HUES48 (cell line): ENCODE data around the gene FGFR1OP2.

ENCODE experiments used
- H3K27ac ChIP-seq: one replicate; pipeline ENCODE4 v1.7.0; 2013; ENCODE audit warnings: low read depth, low read length, inconsistent platforms
- H3K27me3 ChIP-seq: 2 replicates; pipeline ENCODE4 v1.6.1; 2013; ENCODE audit warnings: mild to moderate bottlenecking, low read length; ENCODE audit not compliant: control insufficient read depth, insufficient read depth
- H3K36me3 ChIP-seq: 2 replicates; pipeline ENCODE4 v1.6.1; 2013; ENCODE audit warnings: low read length; ENCODE audit not compliant: control insufficient read depth, insufficient read depth
- H3K4me1 ChIP-seq: 2 replicates; pipeline ENCODE4 v1.6.1; 2013; ENCODE audit warnings: mild to moderate bottlenecking, low read length; ENCODE audit not compliant: control insufficient read depth, insufficient read depth
- H3K4me3 ChIP-seq: 2 replicates; pipeline ENCODE4 v1.5.1; 2013; ENCODE audit warnings: mild to moderate bottlenecking, low read depth, low read length
- H3K9ac ChIP-seq: 2 replicates; pipeline ENCODE4 v1.6.1; 2013; ENCODE audit warnings: mild to moderate bottlenecking, low read depth, low read length, moderate library complexity
- H3K9me3 ChIP-seq: 2 replicates; pipeline ENCODE4 v1.6.1; 2013; ENCODE audit warnings: low read length; ENCODE audit not compliant: control insufficient read depth, insufficient read depth

FGFR1OP2 gene

GRCh38 chr12:27003421-27004381, 65.4 kb downstream of the FGFR1OP2 start:
- H3K9ac ChIP-seq, result no peak overlapping the region
- H3K4me3 ChIP-seq, result no peak overlapping the region
- H3K27me3 ChIP-seq, result no peaks in the 10 kb centered on the region
- H3K36me3 ChIP-seq, result peaks cover 16% of the 10 kb centered on the region
- H3K9me3 ChIP-seq, result no peaks in the 10 kb centered on the region
- no peaks in the 10 kb centered on the region for H3K4me1 ChIP-seq
- H3K27ac ChIP-seq, result no peak overlapping the region

GRCh38 chr12:27005495-27005894, 67.2 kb downstream of the FGFR1OP2 start:
- H3K4me3 ChIP-seq, result no peak overlapping the region
- H3K27ac ChIP-seq, result no peak overlapping the region
- H3K27me3 ChIP-seq, result no peaks in the 10 kb centered on the region
- H3K9me3 ChIP-seq, result no peaks in the 10 kb centered on the region
- no peak overlapping the region for H3K9ac ChIP-seq
- H3K4me1 ChIP-seq, result no peaks in the 10 kb centered on the region
- peaks cover 4% of the 10 kb centered on the region; the same call in 1 of the 2 replicates for H3K36me3 ChIP-seq

GRCh38 chr12:27006797-27007467, 68.7 kb downstream of the FGFR1OP2 start:
- Histone ChIP-seq H3K4me1 (peaks cover 6% of the 10 kb centered on the region), H3K27ac (no peak overlapping the region), H3K9ac (no peak overlapping the region), H3K9me3 (no peaks in the 10 kb centered on the region), H3K36me3 (peaks cover under 1% of the 10 kb centered on the region; the same call in 1 of the 2 replicates), H3K27me3 (no peaks in the 10 kb centered on the region), H3K4me3 (no peak overlapping the region)

- Histone ChIP-seq H3K4me1 (peaks cover 8% of the 10 kb centered on the region), H3K27ac (no peak overlapping the region), H3K9me3 (no peaks in the 10 kb centered on the region), H3K36me3 (no peaks in the 10 kb centered on the region), H3K9ac (no peak overlapping the region), H3K27me3 (no peaks in the 10 kb centered on the region), H3K4me3 (no peak overlapping the region)
Observed at GRCh38 chr12:27008081-27008480, 69.8 kb downstream of the FGFR1OP2 start.

GRCh38 chr12:27009881-27010301, 71.6 kb downstream of the FGFR1OP2 start:
- H3K27ac ChIP-seq, result no peak overlapping the region
- peaks cover 17% of the 10 kb centered on the region for H3K4me1 ChIP-seq
- no peak overlapping the region for H3K4me3 ChIP-seq
- H3K9ac ChIP-seq, result no peak overlapping the region
- no peaks in the 10 kb centered on the region for H3K27me3 ChIP-seq
- no peaks in the 10 kb centered on the region for H3K36me3 ChIP-seq
- H3K9me3 ChIP-seq, result no peaks in the 10 kb centered on the region

GRCh38 chr12:27012239-27012981, 74.1 kb downstream of the FGFR1OP2 start:
- peaks cover 24% of the 10 kb centered on the region for H3K4me1 ChIP-seq
- H3K36me3 ChIP-seq, result no peaks in the 10 kb centered on the region
- no peaks in the 10 kb centered on the region for H3K9me3 ChIP-seq
- no peak overlapping the region for H3K9ac ChIP-seq
- peak overlapping the region; percentile 81; the same call in 1 of the 2 replicates for H3K4me3 ChIP-seq
- no peaks in the 10 kb centered on the region for H3K27me3 ChIP-seq
- H3K27ac ChIP-seq, result no peak overlapping the region

GRCh38 chr12:27012982-27013255, 74.6 kb downstream of the FGFR1OP2 start:
- Histone ChIP-seq H3K27me3 (no peaks in the 10 kb centered on the region), H3K27ac (no peak overlapping the region), H3K36me3 (no peaks in the 10 kb centered on the region), H3K9me3 (no peaks in the 10 kb centered on the region), H3K4me3 (peak overlapping the region; percentile 81), H3K4me1 (peaks cover 24% of the 10 kb centered on the region), H3K9ac (no peak overlapping the region)

GRCh38 chr12:27013611-27014084, 75.4 kb downstream of the FGFR1OP2 start:
- Histone ChIP-seq H3K9me3 (no peaks in the 10 kb centered on the region), H3K36me3 (no peaks in the 10 kb centered on the region), H3K4me3 (peak overlapping the region; percentile 81), H3K4me1 (peaks cover 24% of the 10 kb centered on the region), H3K9ac (peak overlapping the region; percentile 71), H3K27me3 (no peaks in the 10 kb centered on the region), H3K27ac (peak overlapping the region; percentile 60)

GRCh38 chr12:27014085-27014858, 76.0 kb downstream of the FGFR1OP2 start, which contains the start of gene TM7SF3:
TM7SF3 (minus strand) TSS chr12:27014384; CDS start chr12:27014168, 216 bp downstream.
- H3K27me3 ChIP-seq, result no peaks in the 10 kb centered on the region
- H3K4me3 ChIP-seq, result peak within 1 kb of the TSS; percentile 81
- H3K4me1 ChIP-seq, result peaks cover 24% of the 10 kb centered on the region
- H3K27ac ChIP-seq, result peak within 1 kb of the TSS; percentile 86
- H3K36me3 ChIP-seq, result no peaks in the 10 kb centered on the region
- peak within 1 kb of the TSS; percentile 72 for H3K9ac ChIP-seq
- H3K9me3 ChIP-seq, result no peaks in the 10 kb centered on the region
